GM12873 (cell line): ENCODE data around the gene STRIP2.
A peak's percentile ranks its signal among the peaks of the same experiment; 100 is the strongest.

Experiments
- TF ChIP-seq, protein P1 (sequence below): IDR thresholded peaks from 2 replicates; pipeline ENCODE4 v1.5.1; 2012; ENCODE audit warnings: low read depth, mild to moderate bottlenecking, moderate library complexity, low read length, control low read depth; ENCODE audit not compliant: insufficient read depth; ENCODE audit errors: missing control alignments

Gene STRIP2

GRCh38 chr7:129471402-129471827 lies 37.2 kb downstream of the STRIP2 start:
- TF ChIP-seq, protein P1, sequence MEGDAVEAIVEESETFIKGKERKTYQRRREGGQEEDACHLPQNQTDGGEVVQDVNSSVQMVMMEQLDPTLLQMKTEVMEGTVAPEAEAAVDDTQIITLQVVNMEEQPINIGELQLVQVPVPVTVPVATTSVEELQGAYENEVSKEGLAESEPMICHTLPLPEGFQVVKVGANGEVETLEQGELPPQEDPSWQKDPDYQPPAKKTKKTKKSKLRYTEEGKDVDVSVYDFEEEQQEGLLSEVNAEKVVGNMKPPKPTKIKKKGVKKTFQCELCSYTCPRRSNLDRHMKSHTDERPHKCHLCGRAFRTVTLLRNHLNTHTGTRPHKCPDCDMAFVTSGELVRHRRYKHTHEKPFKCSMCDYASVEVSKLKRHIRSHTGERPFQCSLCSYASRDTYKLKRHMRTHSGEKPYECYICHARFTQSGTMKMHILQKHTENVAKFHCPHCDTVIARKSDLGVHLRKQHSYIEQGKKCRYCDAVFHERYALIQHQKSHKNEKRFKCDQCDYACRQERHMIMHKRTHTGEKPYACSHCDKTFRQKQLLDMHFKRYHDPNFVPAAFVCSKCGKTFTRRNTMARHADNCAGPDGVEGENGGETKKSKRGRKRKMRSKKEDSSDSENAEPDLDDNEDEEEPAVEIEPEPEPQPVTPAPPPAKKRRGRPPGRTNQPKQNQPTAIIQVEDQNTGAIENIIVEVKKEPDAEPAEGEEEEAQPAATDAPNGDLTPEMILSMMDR = no peak

DNA sequence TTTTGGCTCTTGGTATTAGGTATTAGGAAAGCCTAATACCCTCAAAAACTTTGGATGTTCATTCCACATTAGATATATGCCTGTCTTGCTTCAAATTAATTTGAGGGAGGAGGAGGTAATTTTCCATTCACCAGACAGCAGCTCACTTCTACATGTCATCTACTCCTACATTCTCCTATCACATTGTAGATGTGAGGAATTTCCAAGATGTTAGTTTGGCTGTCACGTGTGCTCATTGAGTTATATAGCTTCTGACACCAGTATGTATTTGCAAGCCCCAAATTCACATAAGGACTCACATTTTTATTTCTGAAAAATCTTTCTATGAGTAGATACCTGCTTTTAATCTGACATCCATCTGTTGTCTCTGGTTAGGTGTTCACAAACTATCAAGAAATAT lies 45.6 kb downstream of the STRIP2 start:
- TF ChIP-seq, protein P1 = no peak

- TF ChIP-seq, protein P1 = no peak
Observed at GRCh38 chr7:129480674-129481363, 46.6 kb downstream of the STRIP2 start.

GRCh38 chr7:129482781-129483180 lies 48.5 kb downstream of the STRIP2 start:
- TF ChIP-seq, protein P1 = no peak

DNA sequence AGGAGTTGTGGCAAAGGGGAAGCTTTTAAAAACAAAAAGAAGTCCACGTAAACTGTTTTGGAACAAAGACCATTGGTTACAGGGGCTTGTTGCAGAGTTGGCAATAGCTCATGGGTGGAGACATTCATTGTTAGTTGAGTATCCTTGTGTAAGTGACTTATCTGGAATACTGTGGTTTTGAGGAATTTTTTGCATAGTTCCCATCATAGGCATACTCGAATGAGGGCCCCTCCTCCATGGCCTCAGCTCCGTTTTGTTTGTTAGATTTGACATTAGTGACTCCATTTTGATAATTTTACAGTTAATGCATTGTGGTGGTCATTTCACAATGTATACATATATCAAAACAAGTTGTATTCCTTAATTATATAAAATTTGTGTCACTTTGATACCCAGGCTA lies 55.3 kb downstream of the STRIP2 start:
- TF ChIP-seq, protein P1 = no peak

- TF ChIP-seq, protein P1 = no peak
Observed at GRCh38 chr7:129492391-129492790, 58.2 kb downstream of the STRIP2 start.

DNA sequence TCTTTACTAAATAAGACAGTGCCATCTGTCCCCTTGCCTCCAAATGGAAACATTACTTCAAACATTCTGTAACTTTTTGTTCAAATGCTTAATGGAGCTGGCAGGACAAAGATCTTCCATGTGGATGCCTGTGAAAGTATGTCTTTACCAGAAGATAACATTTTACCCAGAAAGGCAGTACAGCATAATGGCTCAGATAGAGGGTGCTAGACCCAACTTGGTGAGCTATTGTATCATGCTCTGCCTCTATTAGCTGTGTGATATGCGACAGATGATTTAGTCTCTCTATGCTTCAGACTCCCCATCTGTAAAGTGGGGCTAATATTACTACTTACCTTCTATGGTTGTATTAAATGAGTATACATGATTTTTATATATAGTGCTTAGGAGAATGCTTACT lies 59.3 kb downstream of the STRIP2 start:
- TF ChIP-seq, protein P1 = peak; percentile 27
